HG02798 (cell line): ENCODE data around the gene DHDDS.

Experiments used
- ATAC-seq: cut with Tn5 transposase; IDR thresholded peaks from one replicate; pipeline ENCODE4 v1.9.1; 2021; ENCODE audit warnings: mild to moderate bottlenecking; ENCODE audit not compliant: unreplicated experiment, poor library complexity

The DHDDS gene

GRCh38 chr1:26413031-26413430, 19.1 kb upstream of the DHDDS start:
- ATAC-seq, result no peak

DNA sequence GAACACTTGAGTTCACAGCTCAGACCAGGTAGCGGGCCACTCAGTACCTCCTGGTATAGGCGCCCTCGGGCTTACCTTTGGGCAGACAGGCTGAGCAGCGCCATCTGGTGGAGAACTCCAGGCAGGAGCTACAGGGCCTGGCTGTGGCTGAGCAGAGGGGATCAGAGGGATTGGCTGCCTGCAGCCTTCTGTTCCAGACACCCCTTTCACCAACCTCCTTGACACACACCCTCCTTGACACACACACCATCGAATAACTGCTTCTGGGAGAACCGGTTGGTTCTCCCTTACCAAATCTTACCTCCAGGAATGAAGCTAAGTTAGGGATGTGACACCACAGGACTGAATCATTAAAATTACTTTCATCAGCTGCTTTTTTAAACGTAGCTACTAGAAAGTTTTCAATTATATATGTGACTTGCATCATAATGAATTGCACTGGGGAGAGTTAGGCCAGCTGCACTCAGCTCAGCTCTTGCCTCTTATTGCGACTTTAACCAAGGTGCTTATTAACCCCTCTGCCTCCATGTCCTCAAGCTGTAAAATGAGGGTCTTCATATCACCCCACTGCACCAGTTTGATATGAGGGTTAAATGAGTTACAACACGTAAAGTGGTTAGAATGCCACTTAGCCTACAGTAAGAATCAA, 14.9 kb upstream of the DHDDS start:
- no peak for ATAC-seq

DNA sequence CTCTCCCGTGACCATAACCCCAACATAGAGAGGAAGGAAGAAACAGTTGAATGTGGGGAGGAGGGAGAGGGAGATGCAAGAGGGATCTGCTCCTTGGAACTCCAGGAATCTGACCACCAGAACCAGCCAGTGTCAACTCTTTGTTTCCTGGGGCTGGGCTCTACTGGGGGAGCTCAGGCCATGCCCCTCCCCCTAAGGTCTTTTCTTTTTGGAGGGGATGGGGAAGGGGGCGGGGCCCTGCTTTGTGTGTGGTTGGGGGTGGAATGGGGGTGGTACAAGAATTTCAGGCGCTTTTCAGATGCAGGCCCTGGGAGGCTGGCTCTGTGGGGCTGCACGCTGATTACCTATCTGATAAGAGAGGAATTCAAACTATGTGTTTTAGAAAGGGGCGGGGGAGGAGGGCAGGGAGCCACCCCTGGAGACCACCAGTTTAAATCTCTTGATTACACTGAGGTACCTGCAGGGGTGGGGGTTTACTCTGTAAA, 13.2 kb upstream of the DHDDS start:
- no peak for ATAC-seq

- ATAC-seq, result no peak
Measured at GRCh38 chr1:26419494-26419893, 12.6 kb upstream of the DHDDS start.

DNA sequence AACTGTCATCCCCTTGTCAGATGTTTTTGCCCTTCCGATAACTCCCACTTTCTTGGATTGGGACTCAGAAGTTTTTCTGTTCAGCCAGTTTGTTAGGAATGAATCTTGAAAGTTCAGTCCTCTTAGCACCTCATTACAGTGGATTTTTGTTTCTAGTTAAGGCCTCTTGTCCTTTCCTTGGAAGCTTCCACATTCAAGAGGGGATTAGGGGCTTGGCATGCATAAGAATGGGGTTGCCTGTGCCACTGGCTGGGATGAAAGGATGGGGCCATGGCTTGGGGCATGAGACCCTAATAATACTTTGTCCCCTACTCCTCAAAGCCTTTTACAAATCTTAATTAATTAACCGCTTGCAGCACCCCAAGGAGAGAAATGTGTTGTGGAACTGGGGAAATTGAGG, 2.4 kb upstream of the DHDDS start:
- ATAC-seq, result no peak

DNA sequence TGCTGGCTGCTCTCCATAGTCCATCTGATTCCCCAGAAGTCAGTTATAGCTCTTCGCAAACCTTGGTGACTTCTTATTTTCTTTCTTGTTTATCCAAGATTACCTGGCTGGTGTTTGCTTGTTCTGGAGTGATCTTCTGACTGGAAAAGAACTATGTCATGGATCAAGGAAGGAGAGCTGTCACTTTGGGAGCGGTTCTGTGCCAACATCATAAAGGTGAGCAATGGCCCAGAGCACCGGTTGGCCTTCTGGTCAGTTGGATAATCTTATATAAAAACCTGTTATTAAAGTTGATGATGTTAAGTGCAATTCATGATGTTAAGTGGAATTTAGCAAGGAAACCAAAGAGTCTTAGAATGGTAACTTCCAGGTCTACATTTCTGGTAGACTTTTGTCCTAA, 672 bp downstream of the DHDDS start:
- no peak for ATAC-seq

GRCh38 chr1:26434161-26434752, 2.1 kb downstream of the DHDDS start:
- no peak for ATAC-seq

DNA sequence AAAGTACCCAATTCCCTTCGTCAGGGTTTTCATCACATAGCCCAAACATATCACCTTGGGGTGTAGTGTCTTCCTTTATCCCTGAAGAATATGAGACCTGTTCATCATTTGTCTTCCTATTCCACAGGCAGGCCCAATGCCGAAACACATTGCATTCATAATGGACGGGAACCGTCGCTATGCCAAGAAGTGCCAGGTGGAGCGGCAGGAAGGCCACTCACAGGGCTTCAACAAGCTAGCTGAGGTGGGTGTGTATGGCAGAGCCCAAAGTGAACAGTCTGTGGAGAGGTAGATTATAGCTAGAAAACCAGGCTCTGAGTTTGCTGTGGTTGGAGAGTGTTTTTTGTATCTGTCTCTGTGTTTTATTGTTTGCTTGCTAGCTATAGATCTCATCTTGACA, 5.9 kb downstream of the DHDDS start:
- no peak for ATAC-seq

- no peak for ATAC-seq
Measured at GRCh38 chr1:26440259-26440658, 8.1 kb downstream of the DHDDS start.

DNA sequence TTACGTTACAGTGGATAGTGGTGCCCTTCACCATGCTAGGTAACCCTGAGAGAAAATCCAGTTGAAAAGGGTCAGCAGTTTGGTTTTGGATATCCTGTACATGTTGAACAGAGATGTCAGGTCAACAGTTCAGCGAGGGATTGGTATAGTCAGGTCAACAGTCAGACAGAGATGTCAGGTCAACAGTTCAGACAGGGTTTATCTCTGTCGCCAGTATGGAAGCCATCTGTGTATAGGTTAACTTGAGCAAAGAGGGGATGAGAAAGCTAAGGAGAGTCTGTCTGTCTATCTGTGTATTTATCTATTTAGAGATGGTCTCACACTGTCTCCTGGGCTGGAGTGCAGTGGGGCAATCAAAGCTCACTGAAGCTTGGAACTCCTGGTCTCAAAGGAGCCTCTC, 17.7 kb downstream of the DHDDS start:
- no peak for ATAC-seq

DNA sequence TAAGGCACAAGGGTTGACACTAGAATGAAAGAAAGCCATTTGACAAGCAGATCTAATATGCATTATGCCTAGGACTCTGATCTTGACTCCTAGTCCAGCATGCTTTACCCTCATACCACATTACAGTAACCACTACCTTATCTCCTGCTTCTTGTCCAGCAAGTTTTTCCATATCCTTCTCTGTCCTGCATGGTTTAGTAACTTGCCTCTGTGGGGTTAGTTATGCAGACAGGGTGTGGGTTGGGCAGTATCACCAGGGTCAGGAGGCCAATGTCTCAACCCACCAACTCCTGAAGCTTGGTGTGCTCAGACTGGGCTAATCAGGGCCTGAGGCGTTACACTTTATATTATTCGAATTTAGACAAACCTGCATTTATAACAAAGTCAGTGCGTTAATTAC, 18.8 kb downstream of the DHDDS start:
- ATAC-seq, result no peak

GRCh38 chr1:26452459-26453183, 20.5 kb downstream of the DHDDS start:
- ATAC-seq, result no peak

DNA sequence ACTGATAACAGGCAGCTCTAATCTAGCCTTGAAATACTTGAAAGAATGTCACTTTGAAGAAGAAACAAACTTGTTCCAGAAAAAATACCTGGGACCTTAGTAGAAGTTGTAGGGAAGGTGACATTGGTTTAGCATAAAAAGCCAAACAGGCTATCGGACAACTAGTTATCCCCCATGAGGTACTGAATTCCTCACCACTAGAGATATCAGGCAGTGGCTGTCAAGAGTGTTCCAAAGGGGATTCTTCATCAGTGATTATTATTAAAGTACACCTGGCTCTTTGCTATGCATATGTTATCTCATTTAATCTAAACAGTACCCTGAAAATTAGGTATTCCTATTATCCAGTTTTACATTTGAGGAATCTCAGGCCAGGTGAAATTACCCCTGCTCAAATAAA, 27.0 kb downstream of the DHDDS start:
- no peak for ATAC-seq

DNA sequence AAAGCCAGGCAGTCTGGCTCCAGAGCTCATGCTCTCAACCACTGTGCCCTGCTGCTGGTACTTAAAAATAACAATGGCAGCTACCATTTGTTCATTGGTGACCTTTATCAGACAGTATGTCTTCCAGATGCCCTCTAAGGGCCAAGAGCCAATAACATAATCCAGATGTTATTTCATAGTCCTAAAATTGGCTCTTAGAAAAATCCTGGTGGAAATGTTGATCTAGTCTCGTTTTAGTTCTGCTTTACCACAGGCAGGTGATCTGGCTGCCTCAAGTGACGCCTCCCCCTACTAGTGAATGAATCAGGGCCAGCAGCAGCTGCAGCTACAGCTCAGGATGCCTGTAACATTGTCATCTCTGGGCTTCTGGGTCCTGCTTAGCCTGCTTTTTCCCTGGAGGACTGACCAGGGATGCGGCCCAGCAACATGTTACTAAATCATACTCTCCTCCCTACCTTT, 27.5 kb downstream of the DHDDS start:
- no peak for ATAC-seq

DNA sequence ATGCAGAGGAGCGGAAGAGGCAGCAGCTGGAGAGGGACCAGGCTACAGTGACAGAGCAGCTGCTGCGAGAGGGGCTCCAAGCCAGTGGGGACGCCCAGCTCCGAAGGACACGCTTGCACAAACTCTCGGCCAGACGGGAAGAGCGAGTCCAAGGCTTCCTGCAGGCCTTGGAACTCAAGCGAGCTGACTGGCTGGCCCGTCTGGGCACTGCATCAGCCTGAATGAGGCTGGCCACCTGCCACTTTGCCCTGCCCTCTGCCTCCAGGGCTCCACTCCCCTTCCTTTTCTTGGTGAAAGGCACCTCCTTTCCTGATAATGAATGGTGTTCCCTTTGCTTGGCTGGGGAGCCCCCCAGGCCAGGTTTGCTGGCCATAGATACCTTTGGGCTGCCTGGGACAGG, 36.8 kb downstream of the DHDDS start:
- ATAC-seq, result no peak

- no peak for ATAC-seq
Measured at GRCh38 chr1:26469558-26469957, 37.4 kb downstream of the DHDDS start.

- ATAC-seq, result no peak
Measured at GRCh38 chr1:26470878-26471497, 38.9 kb downstream of the DHDDS start.

DNA sequence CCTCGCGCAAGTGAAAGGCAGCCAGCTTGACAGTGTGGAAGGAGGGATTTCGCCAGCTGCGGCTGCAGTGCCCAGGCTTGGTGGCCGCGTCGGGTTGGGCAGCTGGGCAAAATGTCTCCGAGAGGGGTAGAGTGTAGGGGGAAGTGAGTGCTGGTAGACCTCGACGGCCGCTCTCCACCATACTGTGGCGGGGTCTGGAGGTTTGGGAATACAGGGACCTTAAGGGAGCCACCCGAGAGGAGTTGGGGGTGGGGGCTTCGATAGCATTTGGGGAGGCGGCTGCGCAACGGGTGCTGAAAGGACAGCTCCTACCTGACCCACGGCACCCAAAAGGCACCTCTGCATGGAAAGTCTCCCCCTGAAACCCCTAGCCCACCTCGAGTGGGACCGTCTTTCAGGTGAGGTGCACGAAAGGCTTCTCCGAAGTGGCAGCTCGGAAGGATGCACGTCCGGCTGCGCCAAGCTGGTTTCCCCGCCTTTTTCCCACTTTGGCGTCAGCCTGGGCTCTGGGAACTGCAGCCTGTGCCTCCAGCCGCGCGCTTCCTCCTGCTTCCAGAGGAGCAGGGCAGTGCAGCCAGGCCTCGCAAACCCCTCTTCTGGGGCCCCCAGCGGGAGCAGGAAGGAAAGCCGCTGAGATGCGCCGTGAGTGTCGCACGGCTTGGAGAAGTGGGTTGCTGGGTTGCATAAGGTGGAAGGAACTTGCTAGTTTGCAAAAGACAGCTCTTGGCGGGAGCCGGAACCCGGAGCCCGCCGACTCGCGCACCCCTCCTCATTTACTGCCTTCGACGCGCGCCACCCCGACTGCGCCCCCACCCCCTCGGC, 39.6 kb downstream of the DHDDS start:
- ATAC-seq, result peak; percentile 7

GRCh38 chr1:26472320-26472900, 40.3 kb downstream of the DHDDS start, which contains the start of gene HMGN2:
HMGN2 (plus strand) TSS chr1:26472440; CDS start chr1:26472613, 173 bp downstream.
- peak; percentile 54 for ATAC-seq
